Measurements from ENCODE around the gene MAJIN.

DNA sequence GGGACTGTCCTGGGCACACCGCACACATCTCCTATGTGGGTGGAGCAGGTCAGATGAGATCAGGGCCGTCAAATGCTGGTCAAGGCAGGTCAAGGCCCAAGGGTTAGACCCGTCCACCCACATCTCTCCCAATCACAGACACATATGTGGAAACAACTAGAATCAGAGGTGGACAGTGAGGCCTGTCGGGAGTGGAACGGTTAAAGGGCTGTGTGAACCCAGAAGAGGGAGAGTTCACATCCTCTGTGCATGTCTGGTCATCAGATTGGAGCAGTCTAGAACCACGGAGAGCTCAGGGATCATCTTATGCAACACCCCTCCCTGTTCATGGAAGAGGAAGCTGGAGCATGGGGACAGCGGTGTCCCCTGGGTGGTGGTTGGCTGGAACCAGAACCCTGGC, 47.9 kb upstream of the MAJIN start:
- no peak for TF ChIP-seq POLR2A (IDR thresholded peaks at IDR 0.05; ENCODE audit: low read depth, low read length)
- TF ChIP-seq POLR2AphosphoS5 (IDR thresholded peaks at IDR 0.05; ENCODE audit: low read depth, low read length), result no peak
- TF ChIP-seq TAF1 (IDR thresholded peaks at IDR 0.05; ENCODE audit: borderline replicate concordance, low read depth, low read length), result no peak
